Measurements from ENCODE around the gene RUNDC3A.

GRCh38 chr17:44308865-44309264 lies 464 bp downstream of the RUNDC3A start:
- TF ChIP-seq POLR2A (IDR thresholded peaks at IDR 0.05) (no peak), CTCF (IDR thresholded peaks at IDR 0.05) (no peak)
